K562 (cell line): ENCODE data around the gene FDPS. TPM values are rescaled to one million over a fixed set of nuclear protein-coding genes. Genes with fewer than 3 reads are reported as not detected.

ENCODE experiments used
- CHD2 ChIP-seq: IDR thresholded peaks from 2 replicates; pipeline ENCODE4 v1.6.1; 2011; ENCODE audit warnings: low read depth, low read length
- ETV1 ChIP-seq: fragments of 450-650 bp; conservative IDR thresholded peaks from 2 replicates; pipeline ENCODE4 v1.6.1; 2016; ENCODE audit warnings: missing genetic modification characterization, control low read depth, low read depth, missing compliant biosample characterization
- SOX6 ChIP-seq: fragments of 450-650 bp; IDR thresholded peaks from 2 replicates; pipeline ENCODE4 v1.6.1; 2014; ENCODE audit warnings: mild to moderate bottlenecking
- ZNF174 ChIP-seq: fragments of 250-450 bp; sonication (Bioruptor Pico); IDR thresholded peaks from 2 replicates; pipeline ENCODE4 v1.4.0; 2020; ENCODE audit warnings: mild to moderate bottlenecking
- polyA plus RNA-seq, 8 experiments: library from polyadenylated mRNA; depleted of rRNA in 4 of 8; stranded (reverse) in 5 of 8; unstranded in 3 of 8; fragments of >200 nt; fragmentation: Nextera tagmentation in 2 of 8; fragmentation: Illumina TruSeq in 1 of 8; extraction: Ambion mirVana in 2 of 8; extraction: Trizol in 1 of 8; gene quantifications; 2 replicates each; pipeline versions ENCODE4 v1.2.1 to v1.2.3, GENCODE V29; 2011 to 2014; ENCODE audit warnings: inconsistent platforms in 1 of 8, missing spikeins in 1 of 8
- total RNA-seq, 7 experiments: library from RNA; depleted of rRNA in 6 of 7; stranded (reverse); fragments of >200 nt in 6 of 7; fragmentation: Illumina TruSeq in 2 of 7; extraction: Trizol in 2 of 7; gene quantifications; 2 replicates each; pipeline versions ENCODE4 v1.2.1 to v1.2.3, GENCODE V29; 2011 to 2021; ENCODE audit warnings: low replicate concordance in 1 of 7
- TF ChIP-seq, protein P1 (sequence below), 2 experiments: IDR thresholded peaks; 2 replicates each; pipeline ENCODE4 v1.6.1; 2011; ENCODE audit warnings: borderline replicate concordance in 1 of 2, control low read depth in 1 of 2, low read depth in 1 of 2, low read length in 1 of 2, mild to moderate bottlenecking in 1 of 2, mixed read lengths in 1 of 2, moderate library complexity in 1 of 2; ENCODE audit not compliant: insufficient read depth in 1 of 2, insufficient read length in 1 of 2, poor library complexity in 1 of 2, severe bottlenecking in 1 of 2; ENCODE audit errors: extremely low read depth in 1 of 2
- TF ChIP-seq, protein P2 (sequence below): fragments of 250-450 bp; sonication (Bioruptor Pico); IDR thresholded peaks from 2 replicates; pipeline ENCODE4 v1.4.0; 2020
- TF ChIP-seq, protein P3 (sequence below): fragments of 450-650 bp; IDR thresholded peaks from 2 replicates; pipeline ENCODE4 v1.6.1; 2014; ENCODE audit warnings: low read depth, mild to moderate bottlenecking, moderate library complexity, borderline replicate concordance
- TF ChIP-seq, protein P4 (sequence below), 2 experiments: fragments of 450-650 bp; formaldehyde crosslinking in 1 of 2; IDR thresholded peaks; 2 replicates each; pipeline versions ENCODE4 v1.4.0 to v1.6.1; 2014 to 2020; ENCODE audit warnings: mild to moderate bottlenecking in 2 of 2, borderline replicate concordance in 1 of 2, low read depth in 1 of 2

Gene FDPS
- total and polyA plus RNA-seq, 9 of the 15 experiments (the other 6 are each of a cell fraction or from before 2014, with no cell fraction given) = 247 to 884 (median 360) TPM

DNA sequence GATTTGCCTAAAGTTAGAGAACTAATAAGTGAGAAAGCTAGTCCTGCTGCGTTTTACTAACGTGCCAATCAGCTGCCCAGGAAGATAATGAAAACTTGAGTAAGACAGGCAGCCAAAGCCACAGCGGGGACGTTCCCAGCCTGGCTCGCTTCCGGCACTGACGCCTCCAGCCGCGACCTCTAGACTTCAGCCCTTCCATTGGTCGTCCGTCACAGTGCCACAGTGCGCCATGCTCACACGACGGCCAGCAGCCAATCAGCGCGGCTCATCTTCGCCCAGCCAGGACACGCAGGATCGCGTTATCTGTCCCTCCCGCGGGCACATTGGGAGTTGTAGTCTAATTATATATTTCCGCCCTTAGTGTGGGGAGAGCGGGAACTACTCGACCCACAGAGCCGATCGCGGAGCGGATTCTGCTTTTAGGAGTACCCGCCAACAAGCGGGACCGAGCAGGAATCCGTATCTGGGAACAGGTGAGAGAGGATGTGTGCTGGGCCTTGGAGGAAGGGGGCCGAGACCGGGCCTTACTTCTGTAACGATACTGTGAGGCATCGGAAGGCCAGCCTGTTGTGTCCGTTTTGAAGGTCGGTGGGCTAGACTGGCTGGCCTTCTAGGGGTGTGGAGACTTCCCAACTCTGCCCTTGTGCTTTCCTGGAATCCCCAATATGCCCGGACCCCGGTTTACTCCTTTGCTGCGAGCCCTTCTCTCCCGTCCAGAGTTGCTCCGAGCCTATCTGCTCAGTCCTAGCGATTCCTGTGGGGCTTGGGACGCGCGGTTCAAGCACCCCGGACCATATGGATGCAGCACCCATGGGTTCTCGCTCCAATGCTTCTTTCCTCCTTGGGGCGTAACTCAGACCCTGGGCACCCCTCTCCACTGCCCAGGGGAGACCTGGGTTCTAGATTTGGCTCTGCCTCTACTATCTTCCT, at the start of gene FDPS (continued):
- TF ChIP-seq, protein P1, sequence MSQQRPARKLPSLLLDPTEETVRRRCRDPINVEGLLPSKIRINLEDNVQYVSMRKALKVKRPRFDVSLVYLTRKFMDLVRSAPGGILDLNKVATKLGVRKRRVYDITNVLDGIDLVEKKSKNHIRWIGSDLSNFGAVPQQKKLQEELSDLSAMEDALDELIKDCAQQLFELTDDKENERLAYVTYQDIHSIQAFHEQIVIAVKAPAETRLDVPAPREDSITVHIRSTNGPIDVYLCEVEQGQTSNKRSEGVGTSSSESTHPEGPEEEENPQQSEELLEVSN (IDR thresholded peaks at IDR 0.05; ENCODE audit: borderline replicate concordance in 1 of 2, extremely low read depth in 1 of 2, insufficient read depth in 1 of 2, insufficient read length in 1 of 2, low read depth in 1 of 2, low read length in 1 of 2, poor library complexity in 1 of 2, severe bottlenecking in 1 of 2) = peak; percentile 67 to 84
- TF ChIP-seq, protein P2, sequence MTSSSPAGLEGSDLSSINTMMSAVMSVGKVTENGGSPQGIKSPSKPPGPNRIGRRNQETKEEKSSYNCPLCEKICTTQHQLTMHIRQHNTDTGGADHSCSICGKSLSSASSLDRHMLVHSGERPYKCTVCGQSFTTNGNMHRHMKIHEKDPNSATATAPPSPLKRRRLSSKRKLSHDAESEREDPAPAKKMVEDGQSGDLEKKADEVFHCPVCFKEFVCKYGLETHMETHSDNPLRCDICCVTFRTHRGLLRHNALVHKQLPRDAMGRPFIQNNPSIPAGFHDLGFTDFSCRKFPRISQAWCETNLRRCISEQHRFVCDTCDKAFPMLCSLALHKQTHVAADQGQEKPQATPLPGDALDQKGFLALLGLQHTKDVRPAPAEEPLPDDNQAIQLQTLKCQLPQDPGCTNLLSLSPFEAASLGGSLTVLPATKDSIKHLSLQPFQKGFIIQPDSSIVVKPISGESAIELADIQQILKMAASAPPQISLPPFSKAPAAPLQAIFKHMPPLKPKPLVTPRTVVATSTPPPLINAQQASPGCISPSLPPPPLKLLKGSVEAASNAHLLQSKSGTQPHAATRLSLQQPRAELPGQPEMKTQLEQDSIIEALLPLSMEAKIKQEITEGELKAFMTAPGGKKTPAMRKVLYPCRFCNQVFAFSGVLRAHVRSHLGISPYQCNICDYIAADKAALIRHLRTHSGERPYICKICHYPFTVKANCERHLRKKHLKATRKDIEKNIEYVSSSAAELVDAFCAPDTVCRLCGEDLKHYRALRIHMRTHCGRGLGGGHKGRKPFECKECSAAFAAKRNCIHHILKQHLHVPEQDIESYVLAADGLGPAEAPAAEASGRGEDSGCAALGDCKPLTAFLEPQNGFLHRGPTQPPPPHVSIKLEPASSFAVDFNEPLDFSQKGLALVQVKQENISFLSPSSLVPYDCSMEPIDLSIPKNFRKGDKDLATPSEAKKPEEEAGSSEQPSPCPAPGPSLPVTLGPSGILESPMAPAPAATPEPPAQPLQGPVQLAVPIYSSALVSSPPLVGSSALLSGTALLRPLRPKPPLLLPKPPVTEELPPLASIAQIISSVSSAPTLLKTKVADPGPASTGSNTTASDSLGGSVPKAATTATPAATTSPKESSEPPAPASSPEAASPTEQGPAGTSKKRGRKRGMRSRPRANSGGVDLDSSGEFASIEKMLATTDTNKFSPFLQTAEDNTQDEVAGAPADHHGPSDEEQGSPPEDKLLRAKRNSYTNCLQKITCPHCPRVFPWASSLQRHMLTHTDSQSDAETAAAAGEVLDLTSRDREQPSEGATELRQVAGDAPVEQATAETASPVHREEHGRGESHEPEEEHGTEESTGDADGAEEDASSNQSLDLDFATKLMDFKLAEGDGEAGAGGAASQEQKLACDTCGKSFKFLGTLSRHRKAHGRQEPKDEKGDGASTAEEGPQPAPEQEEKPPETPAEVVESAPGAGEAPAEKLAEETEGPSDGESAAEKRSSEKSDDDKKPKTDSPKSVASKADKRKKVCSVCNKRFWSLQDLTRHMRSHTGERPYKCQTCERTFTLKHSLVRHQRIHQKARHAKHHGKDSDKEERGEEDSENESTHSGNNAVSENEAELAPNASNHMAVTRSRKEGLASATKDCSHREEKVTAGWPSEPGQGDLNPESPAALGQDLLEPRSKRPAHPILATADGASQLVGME (CRISPR knock-in tag) = no peak
- TF ChIP-seq CHD2 (peak; percentile 93), ZNF174 (CRISPR knock-in tag) (no peak), ETV1 (tag) (peak; percentile 93), SOX6 (peak; percentile 71)
- TF ChIP-seq, protein P3, sequence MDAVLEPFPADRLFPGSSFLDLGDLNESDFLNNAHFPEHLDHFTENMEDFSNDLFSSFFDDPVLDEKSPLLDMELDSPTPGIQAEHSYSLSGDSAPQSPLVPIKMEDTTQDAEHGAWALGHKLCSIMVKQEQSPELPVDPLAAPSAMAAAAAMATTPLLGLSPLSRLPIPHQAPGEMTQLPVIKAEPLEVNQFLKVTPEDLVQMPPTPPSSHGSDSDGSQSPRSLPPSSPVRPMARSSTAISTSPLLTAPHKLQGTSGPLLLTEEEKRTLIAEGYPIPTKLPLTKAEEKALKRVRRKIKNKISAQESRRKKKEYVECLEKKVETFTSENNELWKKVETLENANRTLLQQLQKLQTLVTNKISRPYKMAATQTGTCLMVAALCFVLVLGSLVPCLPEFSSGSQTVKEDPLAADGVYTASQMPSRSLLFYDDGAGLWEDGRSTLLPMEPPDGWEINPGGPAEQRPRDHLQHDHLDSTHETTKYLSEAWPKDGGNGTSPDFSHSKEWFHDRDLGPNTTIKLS = peak; percentile 95
- TF ChIP-seq, protein P4, sequence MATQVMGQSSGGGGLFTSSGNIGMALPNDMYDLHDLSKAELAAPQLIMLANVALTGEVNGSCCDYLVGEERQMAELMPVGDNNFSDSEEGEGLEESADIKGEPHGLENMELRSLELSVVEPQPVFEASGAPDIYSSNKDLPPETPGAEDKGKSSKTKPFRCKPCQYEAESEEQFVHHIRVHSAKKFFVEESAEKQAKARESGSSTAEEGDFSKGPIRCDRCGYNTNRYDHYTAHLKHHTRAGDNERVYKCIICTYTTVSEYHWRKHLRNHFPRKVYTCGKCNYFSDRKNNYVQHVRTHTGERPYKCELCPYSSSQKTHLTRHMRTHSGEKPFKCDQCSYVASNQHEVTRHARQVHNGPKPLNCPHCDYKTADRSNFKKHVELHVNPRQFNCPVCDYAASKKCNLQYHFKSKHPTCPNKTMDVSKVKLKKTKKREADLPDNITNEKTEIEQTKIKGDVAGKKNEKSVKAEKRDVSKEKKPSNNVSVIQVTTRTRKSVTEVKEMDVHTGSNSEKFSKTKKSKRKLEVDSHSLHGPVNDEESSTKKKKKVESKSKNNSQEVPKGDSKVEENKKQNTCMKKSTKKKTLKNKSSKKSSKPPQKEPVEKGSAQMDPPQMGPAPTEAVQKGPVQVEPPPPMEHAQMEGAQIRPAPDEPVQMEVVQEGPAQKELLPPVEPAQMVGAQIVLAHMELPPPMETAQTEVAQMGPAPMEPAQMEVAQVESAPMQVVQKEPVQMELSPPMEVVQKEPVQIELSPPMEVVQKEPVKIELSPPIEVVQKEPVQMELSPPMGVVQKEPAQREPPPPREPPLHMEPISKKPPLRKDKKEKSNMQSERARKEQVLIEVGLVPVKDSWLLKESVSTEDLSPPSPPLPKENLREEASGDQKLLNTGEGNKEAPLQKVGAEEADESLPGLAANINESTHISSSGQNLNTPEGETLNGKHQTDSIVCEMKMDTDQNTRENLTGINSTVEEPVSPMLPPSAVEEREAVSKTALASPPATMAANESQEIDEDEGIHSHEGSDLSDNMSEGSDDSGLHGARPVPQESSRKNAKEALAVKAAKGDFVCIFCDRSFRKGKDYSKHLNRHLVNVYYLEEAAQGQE (IDR thresholded peaks at IDR 0.05; ENCODE audit: borderline replicate concordance) = 0 out of 2 replicates have a peak, but pooled peaks have one; percentile 33
- TF ChIP-seq, protein P4 (CRISPR knock-in tag; IDR thresholded peaks at IDR 0.05; ENCODE audit: low read depth) = no peak
